Measurements from ENCODE around the gene MMP27. TPM values are rescaled to one million over a fixed set of nuclear protein-coding genes. Genes with fewer than 3 reads are reported as not detected.

The MMP27 gene
- total RNA-seq, 1 donor, result not detected

Other genes with a start within 250 kb of the MMP27 start
- 1.3 TPM for gene MMP7, start 175.0 kb downstream of the MMP27 start, total RNA-seq
- gene MMP20, start 80.4 kb downstream of the MMP27 start, total RNA-seq, result not detected
- gene MMP8, start 19.2 kb upstream of the MMP27 start, total RNA-seq, result 1.3 TPM
- gene MMP10, start 74.9 kb upstream of the MMP27 start, total RNA-seq, result not detected
- not detected for gene MMP1, start 92.4 kb upstream of the MMP27 start, total RNA-seq
- not detected for gene MMP3, start 137.8 kb upstream of the MMP27 start, total RNA-seq
- gene MMP12, start 169.2 kb upstream of the MMP27 start, total RNA-seq, result not detected
- not detected for gene MMP13, start 250.0 kb upstream of the MMP27 start, total RNA-seq